Astrocyte (in vitro differentiated cells and primary cell): ENCODE results near the gene CHRNE. TPM values are rescaled to one million over a fixed set of nuclear protein-coding genes. Genes with fewer than 3 reads are reported as not detected.
A peak's percentile ranks its signal among the peaks of the same experiment; 100 is the strongest.

Experiments used
- DNase-seq: peaks from one replicate; pipeline ENCODE4 v3.0.0-alpha.2; 2010; ENCODE audit warnings: low read depth
- FAIRE-seq: peaks from 2 replicates; lab custom pipeline; 2011; peaks lifted over from hg19 to GRCh38; lab: Jason Lieb, UNC
- H2AFZ ChIP-seq: 2 replicates; pipeline ENCODE4 v1.6.0; 2012; ENCODE audit warnings: low read depth, low read length, inconsistent platforms
- H3K27ac ChIP-seq: 2 replicates; pipeline ENCODE4 v1.5.1; 2011; ENCODE audit warnings: low read depth, low read length, inconsistent platforms
- H3K27me3 ChIP-seq: 2 replicates; pipeline ENCODE4 v1.6.0; 2011; ENCODE audit warnings: low read length, inconsistent platforms; ENCODE audit not compliant: insufficient read depth
- H3K36me3 ChIP-seq: 2 replicates; pipeline ENCODE4 v1.5.1; 2011; ENCODE audit warnings: low read length, inconsistent platforms; ENCODE audit not compliant: insufficient read depth
- H3K4me1 ChIP-seq: 2 replicates; pipeline ENCODE4 v1.5.1; 2011; ENCODE audit warnings: low read length, inconsistent platforms; ENCODE audit not compliant: insufficient read depth
- H3K4me2 ChIP-seq: 2 replicates; pipeline ENCODE4 v1.6.0; 2012; ENCODE audit warnings: low read length, inconsistent platforms
- H3K4me3 ChIP-seq: 2 replicates; pipeline ENCODE4 v1.5.1; 2011; ENCODE audit warnings: low read depth, mild to moderate bottlenecking, low read length, inconsistent platforms; ENCODE audit not compliant: insufficient read depth
- H3K79me2 ChIP-seq: 2 replicates; pipeline ENCODE4 v1.6.0; 2012; ENCODE audit warnings: mild to moderate bottlenecking, low read length, inconsistent platforms; ENCODE audit not compliant: insufficient read depth
- H3K9ac ChIP-seq: 2 replicates; pipeline ENCODE4 v1.6.0; 2012; ENCODE audit warnings: mild to moderate bottlenecking, low read length, inconsistent platforms
- H3K9me3 ChIP-seq: 2 replicates; pipeline ENCODE4 v1.5.1; 2012; ENCODE audit warnings: low read depth, mild to moderate bottlenecking, low read length, inconsistent platforms; ENCODE audit not compliant: insufficient read depth
- H4K20me1 ChIP-seq: 2 replicates; pipeline ENCODE4 v1.6.0; 2012; ENCODE audit warnings: low read length, inconsistent platforms; ENCODE audit not compliant: insufficient read depth
- H3K27ac Mint-ChIP-seq: one replicate; pipeline ENCODE4 v1.8.0; 2021; ENCODE audit warnings: mild to moderate bottlenecking, mixed read lengths; ENCODE audit not compliant: unreplicated experiment
- H3K27me3 Mint-ChIP-seq: one replicate; pipeline ENCODE4 v1.8.0; 2021; ENCODE audit warnings: low read depth, mixed read lengths; ENCODE audit not compliant: unreplicated experiment
- H3K36me3 Mint-ChIP-seq: one replicate; pipeline ENCODE4 v1.8.0; 2021; ENCODE audit warnings: low read depth, mixed read lengths; ENCODE audit not compliant: unreplicated experiment
- H3K4me1 Mint-ChIP-seq: one replicate; pipeline ENCODE4 v1.8.0; 2021; ENCODE audit warnings: low read depth, mixed read lengths; ENCODE audit not compliant: unreplicated experiment
- H3K4me3 Mint-ChIP-seq: one replicate; pipeline ENCODE4 v1.8.0; 2021; ENCODE audit warnings: mild to moderate bottlenecking, moderate library complexity, mixed read lengths; ENCODE audit not compliant: unreplicated experiment
- H3K9me3 Mint-ChIP-seq: one replicate; pipeline ENCODE4 v1.8.0; 2021; ENCODE audit warnings: mild to moderate bottlenecking, mixed read lengths; ENCODE audit not compliant: unreplicated experiment
- CTCF ChIP-seq: IDR thresholded peaks from 2 replicates; pipeline ENCODE4 v1.5.1; 2011; ENCODE audit warnings: low read depth, mild to moderate bottlenecking, inconsistent platforms, low read length, moderate library complexity; ENCODE audit not compliant: insufficient read depth
- EZH2 ChIP-seq: IDR thresholded peaks from 2 replicates; pipeline ENCODE4 v1.6.1; 2012; ENCODE audit warnings: mild to moderate bottlenecking, low read length, inconsistent platforms; ENCODE audit not compliant: insufficient read depth
- total RNA-seq: library from RNA; stranded (reverse); gene quantifications from 2 replicates; pipeline ENCODE4 v1.2.1, GENCODE V29; 2021

Gene CHRNE
- total RNA-seq, 1 donor from 2014 or later, result 0.20 TPM

DNA sequence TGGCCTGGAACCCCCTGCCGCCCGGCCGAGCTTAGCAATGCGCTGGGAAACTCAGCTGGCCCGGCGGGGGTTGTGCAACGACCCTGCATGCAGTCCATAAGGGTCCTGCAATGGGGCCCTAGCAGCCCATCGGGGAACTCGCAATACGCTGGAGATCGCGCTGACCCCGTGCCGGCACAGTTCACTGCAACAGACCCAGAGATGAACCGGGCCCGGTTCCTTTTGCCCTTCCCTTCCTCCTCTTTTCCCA lies 36.6 kb upstream of the CHRNE start:
- Histone ChIP-seq H3K27ac (peak overlapping the region; percentile 96), H4K20me1 (peaks cover 32% of the 10 kb centered on the region), H2AFZ (peak overlapping the region; percentile 68), H3K36me3 (peaks cover 20% of the 10 kb centered on the region), H3K79me2 (peaks cover 61% of the 10 kb centered on the region), H3K4me2 (peak overlapping the region; percentile 97), H3K4me3 (peak overlapping the region; percentile 85), H3K27me3 (no peaks in the 10 kb centered on the region), H3K4me1 (peaks cover 23% of the 10 kb centered on the region), H3K9ac (peak overlapping the region; percentile 97), H3K9me3 (no peaks in the 10 kb centered on the region)
- Mint-ChIP-seq H3K4me1 (peaks cover 26% of the 10 kb centered on the region), H3K27ac (peak overlapping the region; percentile 88), H3K4me3 (peak overlapping the region; percentile 95), H3K36me3 (peaks cover 10% of the 10 kb centered on the region), H3K27me3 (no peaks in the 10 kb centered on the region), H3K9me3 (peaks cover 2% of the 10 kb centered on the region)
- TF ChIP-seq CTCF (no peak), EZH2 (no peak)
- no peak for DNase-seq
- no peak for FAIRE-seq

- H3K36me3 Mint-ChIP-seq, result peaks cover 10% of the 10 kb centered on the region
- no peak for FAIRE-seq
- peaks cover 56% of the 10 kb centered on the region for H3K79me2 ChIP-seq
Measured at GRCh38 chr17:4938688-4939545, 36.0 kb upstream of the CHRNE start.

More at GRCh38 chr17:4938688-4939545, 36.0 kb upstream of the CHRNE start:
- TF ChIP-seq CTCF (no peak), EZH2 (no peak)
- H3K4me3 ChIP-seq, result peak overlapping the region; percentile 85
- peaks cover 27% of the 10 kb centered on the region for H4K20me1 ChIP-seq
- peaks cover 2% of the 10 kb centered on the region for H3K9me3 Mint-ChIP-seq
- peak overlapping the region; percentile 96 for H3K27ac ChIP-seq
- peak overlapping the region; percentile 95 for H3K4me3 Mint-ChIP-seq
- H3K9ac ChIP-seq, result peak overlapping the region; percentile 97
- H3K27me3 ChIP-seq, result no peaks in the 10 kb centered on the region
- H3K4me1 Mint-ChIP-seq, result peaks cover 28% of the 10 kb centered on the region
- H3K4me1 ChIP-seq, result peaks cover 26% of the 10 kb centered on the region
- no peaks in the 10 kb centered on the region for H3K27me3 Mint-ChIP-seq
- H3K27ac Mint-ChIP-seq, result peak overlapping the region; percentile 88
- H3K9me3 ChIP-seq, result no peaks in the 10 kb centered on the region
- H3K4me2 ChIP-seq, result peak overlapping the region; percentile 97
- no peak overlapping the region for H2AFZ ChIP-seq
- peaks cover 14% of the 10 kb centered on the region for H3K36me3 ChIP-seq
- DNase-seq, result no peak
